ENCODE measurements around the gene SFXN5. TPM values are rescaled to one million over a fixed set of nuclear protein-coding genes. Genes with fewer than 3 reads are reported as not detected.

Gene SFXN5
- total RNA-seq, 4 donors from 2014 or later = 22.9 to 55.4 (median 41.2) TPM

- no peak overlapping the region for H3K4me3 ChIP-seq
- H3K9me3 ChIP-seq = no peaks in the 10 kb centered on the region
- DNase-seq = no peak
- H3K36me3 ChIP-seq = no peaks in the 10 kb centered on the region
- no peak for TF ChIP-seq CTCF (IDR thresholded peaks at IDR 0.05)
- TF ChIP-seq POLR2A (IDR thresholded peaks at IDR 0.05) = no peak
- H3K27me3 ChIP-seq = no peaks in the 10 kb centered on the region
- H3K4me1 ChIP-seq = peaks cover 5 to 20% (median 11%) of the 10 kb centered on the region in 4 donors
- H3K27ac ChIP-seq = no peak overlapping the region
Measured at GRCh38 chr2:73109431-73110167, 38.1 kb upstream of the SFXN5 start.

- H3K27ac ChIP-seq = no peak overlapping the region
- TF ChIP-seq POLR2A (IDR thresholded peaks at IDR 0.05) = no peak
- TF ChIP-seq CTCF (IDR thresholded peaks at IDR 0.05) = no peak
- no peaks in the 10 kb centered on the region for H3K9me3 ChIP-seq
- H3K36me3 ChIP-seq = no peaks in the 10 kb centered on the region
- H3K4me1 ChIP-seq = peaks cover 5 to 20% (median 10%) of the 10 kb centered on the region in 4 donors
- no peak overlapping the region for H3K4me3 ChIP-seq
- no peaks in the 10 kb centered on the region for H3K27me3 ChIP-seq
- peak in 1 of 3 donors; percentile 46 for DNase-seq
Measured at GRCh38 chr2:73107211-73107926, 35.9 kb upstream of the SFXN5 start.

GRCh38 chr2:73106791-73107190 is 35.3 kb upstream of the SFXN5 start:
- H3K36me3 ChIP-seq = no peaks in the 10 kb centered on the region
- peaks cover under 1 to 18% (median 5%) of the 10 kb centered on the region in 4 donors for H3K4me1 ChIP-seq
- H3K4me3 ChIP-seq = no peak overlapping the region
- no peaks in the 10 kb centered on the region for H3K27me3 ChIP-seq
- DNase-seq = no peak
- TF ChIP-seq CTCF (IDR thresholded peaks at IDR 0.05) = no peak
- TF ChIP-seq POLR2A (IDR thresholded peaks at IDR 0.05) = no peak
- no peak overlapping the region for H3K27ac ChIP-seq
- H3K9me3 ChIP-seq = no peaks in the 10 kb centered on the region

GRCh38 chr2:73105511-73105971 is 34.0 kb upstream of the SFXN5 start:
- no peaks in the 10 kb centered on the region for H3K36me3 ChIP-seq
- TF ChIP-seq CTCF (IDR thresholded peaks at IDR 0.05) = no peak
- no peak for TF ChIP-seq POLR2A (IDR thresholded peaks at IDR 0.05)
- H3K27ac ChIP-seq = no peak overlapping the region
- H3K4me1 ChIP-seq = peaks cover 0 to 6% (median 0%) of the 10 kb centered on the region in 4 donors
- no peaks in the 10 kb centered on the region for H3K27me3 ChIP-seq
- H3K9me3 ChIP-seq = no peaks in the 10 kb centered on the region
- H3K4me3 ChIP-seq = no peak overlapping the region
- DNase-seq = no peak

- H3K9me3 ChIP-seq = no peaks in the 10 kb centered on the region
- no peak for TF ChIP-seq CTCF (IDR thresholded peaks at IDR 0.05)
- no peak for TF ChIP-seq POLR2A (IDR thresholded peaks at IDR 0.05)
- H3K27me3 ChIP-seq = no peaks in the 10 kb centered on the region
- H3K27ac ChIP-seq = no peak overlapping the region
- H3K4me1 ChIP-seq = peaks cover 0 to 6% (median 0%) of the 10 kb centered on the region in 4 donors
- no peaks in the 10 kb centered on the region for H3K36me3 ChIP-seq
- no peak overlapping the region for H3K4me3 ChIP-seq
- DNase-seq = no peak
Measured at GRCh38 chr2:73104933-73105332, 33.4 kb upstream of the SFXN5 start.

Data from Peyer's patch (tissue), 4 donors.